Measurements from ENCODE around the gene CALU. TPM values are rescaled to one million over a fixed set of nuclear protein-coding genes. Genes with fewer than 3 reads are reported as not detected.

The CALU gene
- total RNA-seq, 4 donors from 2014 or later, result 32.4 to 44.1 (median 36.7) TPM

GRCh38 chr7:128703609-128704241, 35.4 kb upstream of the CALU start:
- peaks cover 22% of the 10 kb centered on the region for H3K27me3 ChIP-seq
- TF ChIP-seq POLR2AphosphoS5 (IDR thresholded peaks at IDR 0.05), result no peak
- no peak for TF ChIP-seq EP300 (IDR thresholded peaks at IDR 0.05)
- TF ChIP-seq POLR2A (IDR thresholded peaks at IDR 0.05), result no peak
- no peak overlapping the region for H3K4me3 ChIP-seq
- WGBS, result 51% methylated on average over 7 of the region's 7 CpGs
- H3K27ac ChIP-seq, result no peak overlapping the region
- no peak for DNase-seq (ENCODE audit: low spot score in 2 of 2)
- H3K36me3 ChIP-seq, result no peaks in the 10 kb centered on the region
- no peaks in the 10 kb centered on the region for H3K4me1 ChIP-seq
- no peaks in the 10 kb centered on the region for H3K9me3 ChIP-seq

DNA sequence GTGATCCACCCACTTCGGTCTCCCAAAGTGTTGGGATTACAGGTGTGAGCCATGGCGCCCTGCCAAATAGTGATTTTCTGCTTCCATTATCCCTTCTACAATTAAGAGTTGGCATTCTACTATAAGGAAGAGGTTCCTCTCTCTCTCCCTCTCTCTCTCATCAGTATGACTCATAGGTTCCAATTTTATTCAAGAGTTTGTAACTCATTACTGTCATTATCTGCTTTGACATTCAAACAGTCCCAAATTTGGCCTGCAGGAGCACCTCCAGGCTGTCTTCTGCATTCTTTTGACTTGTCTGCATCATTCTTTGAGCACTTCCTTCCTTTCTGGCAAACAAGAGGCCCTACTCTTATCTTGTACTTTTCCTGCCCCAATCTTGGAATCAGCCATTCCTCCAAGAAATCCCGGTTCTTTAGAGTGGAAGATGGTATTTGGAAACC, 33.2 kb upstream of the CALU start:
- H3K36me3 ChIP-seq, result no peaks in the 10 kb centered on the region
- H3K4me1 ChIP-seq, result no peaks in the 10 kb centered on the region
- TF ChIP-seq POLR2AphosphoS5 (IDR thresholded peaks at IDR 0.05) (no peak), CTCF (IDR thresholded peaks at IDR 0.05) (no peak), POLR2A (IDR thresholded peaks at IDR 0.05) (no peak), EP300 (IDR thresholded peaks at IDR 0.05) (no peak)
- no peak overlapping the region for H3K27ac ChIP-seq
- no peaks in the 10 kb centered on the region for H3K9me3 ChIP-seq
- no peak for DNase-seq (ENCODE audit: low spot score in 2 of 2)
- H3K27me3 ChIP-seq, result peaks cover under 1% of the 10 kb centered on the region
- H3K4me3 ChIP-seq, result no peak overlapping the region
- 59% methylated on average over 3 of the region's 3 CpGs for WGBS

- no peak for DNase-seq (ENCODE audit: low spot score in 2 of 2)
- H3K4me3 ChIP-seq, result no peak overlapping the region
- WGBS, result 95% methylated on average over 1 of the region's 1 CpG
- H3K36me3 ChIP-seq, result no peaks in the 10 kb centered on the region
- H3K27me3 ChIP-seq, result no peaks in the 10 kb centered on the region
- H3K9me3 ChIP-seq, result no peaks in the 10 kb centered on the region
- TF ChIP-seq POLR2AphosphoS5 (IDR thresholded peaks at IDR 0.05) (no peak), EP300 (IDR thresholded peaks at IDR 0.05) (no peak), POLR2A (IDR thresholded peaks at IDR 0.05) (no peak), CTCF (IDR thresholded peaks at IDR 0.05) (no peak)
- H3K4me1 ChIP-seq, result no peaks in the 10 kb centered on the region
- no peak overlapping the region for H3K27ac ChIP-seq
Measured at GRCh38 chr7:128707752-128708151, 31.4 kb upstream of the CALU start.

DNA sequence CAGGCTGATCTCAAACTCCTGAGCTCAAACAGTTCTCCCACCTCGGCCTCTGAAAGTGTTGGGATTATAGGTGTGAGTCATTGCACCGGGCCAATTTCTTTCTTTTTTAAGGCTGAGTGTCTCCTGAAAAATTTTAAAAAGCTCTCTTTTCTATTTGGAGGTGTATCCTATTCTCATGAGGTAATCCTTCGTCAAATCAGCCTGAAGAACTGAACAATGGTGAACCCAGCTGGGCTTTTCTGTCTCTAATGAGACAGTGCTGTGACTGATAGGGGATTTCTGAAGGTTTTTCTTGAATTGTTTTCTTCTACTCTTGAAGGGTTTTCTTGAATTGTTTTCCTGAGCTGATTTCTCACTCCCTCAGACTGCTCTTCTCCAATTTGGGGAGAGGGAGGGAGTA, 30.9 kb upstream of the CALU start:
- no peaks in the 10 kb centered on the region for H3K9me3 ChIP-seq
- no peak overlapping the region for H3K27ac ChIP-seq
- 88% methylated on average over 3 of the region's 3 CpGs for WGBS
- H3K4me3 ChIP-seq, result no peak overlapping the region
- DNase-seq (ENCODE audit: low spot score in 2 of 2), result no peak
- no peaks in the 10 kb centered on the region for H3K27me3 ChIP-seq
- TF ChIP-seq CTCF (IDR thresholded peaks at IDR 0.05) (no peak), POLR2AphosphoS5 (IDR thresholded peaks at IDR 0.05) (no peak), EP300 (IDR thresholded peaks at IDR 0.05) (no peak), POLR2A (IDR thresholded peaks at IDR 0.05) (no peak)
- H3K36me3 ChIP-seq, result no peaks in the 10 kb centered on the region
- H3K4me1 ChIP-seq, result no peaks in the 10 kb centered on the region

GRCh38 chr7:128708824-128709223, 30.3 kb upstream of the CALU start:
- no peaks in the 10 kb centered on the region for H3K4me1 ChIP-seq
- no peak for DNase-seq (ENCODE audit: low spot score in 2 of 2)
- 84% methylated on average over 3 of the region's 3 CpGs for WGBS
- H3K36me3 ChIP-seq, result no peaks in the 10 kb centered on the region
- H3K9me3 ChIP-seq, result no peaks in the 10 kb centered on the region
- no peak overlapping the region for H3K4me3 ChIP-seq
- no peaks in the 10 kb centered on the region for H3K27me3 ChIP-seq
- H3K27ac ChIP-seq, result no peak overlapping the region
- TF ChIP-seq EP300 (IDR thresholded peaks at IDR 0.05), result no peak
- TF ChIP-seq CTCF (IDR thresholded peaks at IDR 0.05), result no peak
- TF ChIP-seq POLR2A (IDR thresholded peaks at IDR 0.05), result no peak
- no peak for TF ChIP-seq POLR2AphosphoS5 (IDR thresholded peaks at IDR 0.05)

- H3K4me3 ChIP-seq, result no peak overlapping the region
- no peaks in the 10 kb centered on the region for H3K4me1 ChIP-seq
- no peaks in the 10 kb centered on the region for H3K27me3 ChIP-seq
- 46% methylated on average over 6 of the region's 6 CpGs for WGBS
- H3K27ac ChIP-seq, result no peak overlapping the region
- no peaks in the 10 kb centered on the region for H3K9me3 ChIP-seq
- TF ChIP-seq POLR2A (IDR thresholded peaks at IDR 0.05), result no peak
- no peak for TF ChIP-seq CTCF (IDR thresholded peaks at IDR 0.05)
- no peak for TF ChIP-seq POLR2AphosphoS5 (IDR thresholded peaks at IDR 0.05)
- no peak for TF ChIP-seq EP300 (IDR thresholded peaks at IDR 0.05)
- DNase-seq (ENCODE audit: low spot score in 2 of 2), result no peak
- no peaks in the 10 kb centered on the region for H3K36me3 ChIP-seq
Measured at GRCh38 chr7:128710481-128710880, 28.7 kb upstream of the CALU start.

All from suprapubic skin (tissue), 4 donors.